Activated CD8-positive, alpha-beta T cell treated with anti-CD3 and anti-CD28 coated beads, Interleukin-2, amount 10 ng/mL, durations not matched to agents 7 days and 5 days (primary cell): ENCODE measurements around the gene TAF11L8. TPM values are rescaled to one million over a fixed set of nuclear protein-coding genes. Genes with fewer than 3 reads are reported as not detected.
"Not testable (repeated sequence)": the region's sequence is repeated elsewhere in the genome, so short reads cannot be mapped to it uniquely, and the experiment has no call there.

Experiments
- ATAC-seq: fragments of 150-1000 bp; cut with Tn5 transposase; one replicate; pipeline ENCODE4 v1.10.0; 2021; ENCODE audit warnings: moderate library complexity
- CTCF ChIA-PET: fragments of 350-600 bp; sonication (Branson Sonifier 250); formaldehyde crosslinking; loops from one replicate; lab custom pipeline; 2021; ENCODE audit warnings: antibody characterized with exemption; lab: Charles Lee
- POLR2A ChIA-PET: fragments of 350-600 bp; sonication (Branson Sonifier 250); formaldehyde crosslinking; loops from one replicate; lab custom pipeline; 2021; ENCODE audit warnings: antibody characterized with exemption; lab: Charles Lee
- DNase-seq: peaks from one replicate; pipeline ENCODE4 v3.0.0-alpha.2; 2020
- H3K27ac Mint-ChIP-seq: one replicate; pipeline ENCODE4 v1.8.0; 2021; ENCODE audit warnings: mild to moderate bottlenecking, mixed read lengths
- H3K27me3 Mint-ChIP-seq: one replicate; pipeline ENCODE4 v1.8.0; 2021; ENCODE audit warnings: low read depth, mixed read lengths
- H3K36me3 Mint-ChIP-seq: one replicate; pipeline ENCODE4 v1.8.0; 2021; ENCODE audit warnings: low read depth, mixed read lengths
- H3K4me1 Mint-ChIP-seq: one replicate; pipeline ENCODE4 v1.8.0; 2021; ENCODE audit warnings: low read depth, mixed read lengths
- H3K4me3 Mint-ChIP-seq: one replicate; pipeline ENCODE4 v1.8.0; 2021; ENCODE audit warnings: mild to moderate bottlenecking, mixed read lengths
- H3K9me3 Mint-ChIP-seq: one replicate; pipeline ENCODE4 v1.8.0; 2022; ENCODE audit warnings: mixed read lengths; ENCODE audit not compliant: insufficient read depth
- total RNA-seq, 2 experiments: library from RNA; stranded (reverse); gene quantifications; one replicate each; pipeline ENCODE4 v1.2.3, GENCODE V29; 2021

Gene TAF11L8
- not detected for total RNA-seq

- ATAC-seq, H3K27ac Mint-ChIP-seq, CTCF ChIA-PET, POLR2A ChIA-PET, DNase-seq, H3K27me3 Mint-ChIP-seq, H3K4me1 Mint-ChIP-seq, H3K36me3 Mint-ChIP-seq, H3K4me3 Mint-ChIP-seq, H3K9me3 Mint-ChIP-seq: not testable (repeated sequence)
Observed at GRCh38 chr5:17590860-17591259, at the start of gene TAF11L8. TSS of gene TAF11L8 (minus strand) at chr5:17590960.

GRCh38 chr5:17634160-17634559, 43.4 kb upstream of the TAF11L8 start, which contains the start of gene TAF11L14:
TSS of gene TAF11L14 (plus strand) at chr5:17634460.
- Mint-ChIP-seq H3K4me3 (no peak within 1 kb of the TSS), H3K9me3 (peaks cover 5% of the 10 kb centered on the region), H3K36me3 (no peaks in the 10 kb centered on the region), H3K27ac (no peak within 1 kb of the TSS), H3K27me3 (no peaks in the 10 kb centered on the region), H3K4me1 (no peaks in the 10 kb centered on the region)
- DNase-seq = no peak
- POLR2A ChIA-PET = no interaction called here
- CTCF ChIA-PET = no interaction called here
- ATAC-seq = no peak

GRCh38 chr5:17631788-17632187, 41.0 kb upstream of the TAF11L8 start, which contains the start of gene TAF11L13:
TSS of gene TAF11L13 (plus strand) at chr5:17632088.
- ATAC-seq, POLR2A ChIA-PET, H3K27me3 Mint-ChIP-seq, H3K4me3 Mint-ChIP-seq, H3K9me3 Mint-ChIP-seq, H3K27ac Mint-ChIP-seq, DNase-seq, H3K4me1 Mint-ChIP-seq, CTCF ChIA-PET, H3K36me3 Mint-ChIP-seq: not testable (repeated sequence)

- H3K27ac Mint-ChIP-seq = no peak overlapping the region
- H3K27me3 Mint-ChIP-seq = no peaks in the 10 kb centered on the region
- ChIA-PET POLR2A (no interaction called here), CTCF (no interaction called here)
- H3K36me3 Mint-ChIP-seq = no peaks in the 10 kb centered on the region
- H3K9me3 Mint-ChIP-seq = peaks cover 4% of the 10 kb centered on the region
- no peaks in the 10 kb centered on the region for H3K4me1 Mint-ChIP-seq
- no peak for ATAC-seq
- no peak for DNase-seq
- H3K4me3 Mint-ChIP-seq = no peak overlapping the region
Observed at GRCh38 chr5:17625686-17626085, 34.9 kb upstream of the TAF11L8 start.

- H3K4me1 Mint-ChIP-seq = no peaks in the 10 kb centered on the region
- no peak for DNase-seq
- peaks cover 10% of the 10 kb centered on the region for H3K9me3 Mint-ChIP-seq
- POLR2A ChIA-PET = no interaction called here
- H3K27ac Mint-ChIP-seq = no peak overlapping the region
- no peaks in the 10 kb centered on the region for H3K27me3 Mint-ChIP-seq
- CTCF ChIA-PET = no interaction called here
- no peak overlapping the region for H3K4me3 Mint-ChIP-seq
- H3K36me3 Mint-ChIP-seq = no peaks in the 10 kb centered on the region
- no peak for ATAC-seq
Observed at GRCh38 chr5:17620627-17621026, 29.9 kb upstream of the TAF11L8 start.

GRCh38 chr5:17619354-17619753, 28.6 kb upstream of the TAF11L8 start:
- H3K4me3 Mint-ChIP-seq = no peak overlapping the region
- no peak for DNase-seq
- no peak overlapping the region for H3K27ac Mint-ChIP-seq
- ATAC-seq = no peak
- POLR2A ChIA-PET = no interaction called here
- peaks cover 6% of the 10 kb centered on the region for H3K9me3 Mint-ChIP-seq
- no peaks in the 10 kb centered on the region for H3K36me3 Mint-ChIP-seq
- CTCF ChIA-PET = no interaction called here
- H3K27me3 Mint-ChIP-seq = no peaks in the 10 kb centered on the region
- H3K4me1 Mint-ChIP-seq = no peaks in the 10 kb centered on the region

GRCh38 chr5:17614872-17615605, 24.3 kb upstream of the TAF11L8 start:
- H3K9me3 Mint-ChIP-seq = peaks cover 6% of the 10 kb centered on the region
- no peaks in the 10 kb centered on the region for H3K27me3 Mint-ChIP-seq
- no peak overlapping the region for H3K27ac Mint-ChIP-seq
- ChIA-PET POLR2A (no interaction called here), CTCF (no interaction called here)
- no peaks in the 10 kb centered on the region for H3K4me1 Mint-ChIP-seq
- DNase-seq (no peak), ATAC-seq (no peak)
- H3K36me3 Mint-ChIP-seq = no peaks in the 10 kb centered on the region
- H3K4me3 Mint-ChIP-seq = no peak overlapping the region

- POLR2A ChIA-PET, DNase-seq, H3K4me3 Mint-ChIP-seq, H3K36me3 Mint-ChIP-seq, H3K9me3 Mint-ChIP-seq, ATAC-seq, H3K27me3 Mint-ChIP-seq, H3K4me1 Mint-ChIP-seq, H3K27ac Mint-ChIP-seq, CTCF ChIA-PET: not testable (repeated sequence)
Observed at GRCh38 chr5:17610092-17610491, 19.3 kb upstream of the TAF11L8 start, which contains the start of gene TAF11L12. TSS of gene TAF11L12 (plus strand) at chr5:17610392.

GRCh38 chr5:17607461-17607860, 16.7 kb upstream of the TAF11L8 start:
- not testable (repeated sequence) for H3K36me3 Mint-ChIP-seq, H3K4me1 Mint-ChIP-seq

GRCh38 chr5:17604951-17605350, 14.2 kb upstream of the TAF11L8 start:
- Mint-ChIP-seq H3K4me3 (no peak overlapping the region), H3K9me3 (peaks cover 18% of the 10 kb centered on the region), H3K27me3 (no peaks in the 10 kb centered on the region), H3K36me3 (no peaks in the 10 kb centered on the region), H3K27ac (no peak overlapping the region), H3K4me1 (no peaks in the 10 kb centered on the region)
- no peak for DNase-seq
- no peak for ATAC-seq
- ChIA-PET CTCF (no interaction called here), POLR2A (no interaction called here)

More at GRCh38 chr5:17607461-17607860, 16.7 kb upstream of the TAF11L8 start:
- ATAC-seq, H3K27ac Mint-ChIP-seq, POLR2A ChIA-PET, CTCF ChIA-PET, DNase-seq, H3K27me3 Mint-ChIP-seq, H3K4me3 Mint-ChIP-seq: not testable (repeated sequence)
- peaks cover 10% of the 10 kb centered on the region for H3K9me3 Mint-ChIP-seq

GRCh38 chr5:17603880-17604279, 13.1 kb upstream of the TAF11L8 start, which contains the start of gene TAF11L11:
TSS of gene TAF11L11 (plus strand) at chr5:17604183.
- CTCF ChIA-PET, ATAC-seq, H3K36me3 Mint-ChIP-seq, H3K4me3 Mint-ChIP-seq, POLR2A ChIA-PET, H3K4me1 Mint-ChIP-seq, H3K27me3 Mint-ChIP-seq, H3K27ac Mint-ChIP-seq, DNase-seq: not testable (repeated sequence)
- peaks cover 24% of the 10 kb centered on the region for H3K9me3 Mint-ChIP-seq

GRCh38 chr5:17597728-17598127, 7.0 kb upstream of the TAF11L8 start, which contains the start of gene TAF11L10:
TSS of gene TAF11L10 (minus strand) at chr5:17597828.
- H3K4me1 Mint-ChIP-seq, DNase-seq, CTCF ChIA-PET, H3K36me3 Mint-ChIP-seq, H3K27ac Mint-ChIP-seq, ATAC-seq, H3K27me3 Mint-ChIP-seq, POLR2A ChIA-PET, H3K4me3 Mint-ChIP-seq: not testable (repeated sequence)
- peaks cover 15% of the 10 kb centered on the region for H3K9me3 Mint-ChIP-seq
